ENCODE results near the gene GPBP1L1.
"Not testable (repeated sequence)": the region's sequence is repeated elsewhere in the genome, so short reads cannot be mapped to it uniquely, and the experiment has no call there.

Gene GPBP1L1

DNA sequence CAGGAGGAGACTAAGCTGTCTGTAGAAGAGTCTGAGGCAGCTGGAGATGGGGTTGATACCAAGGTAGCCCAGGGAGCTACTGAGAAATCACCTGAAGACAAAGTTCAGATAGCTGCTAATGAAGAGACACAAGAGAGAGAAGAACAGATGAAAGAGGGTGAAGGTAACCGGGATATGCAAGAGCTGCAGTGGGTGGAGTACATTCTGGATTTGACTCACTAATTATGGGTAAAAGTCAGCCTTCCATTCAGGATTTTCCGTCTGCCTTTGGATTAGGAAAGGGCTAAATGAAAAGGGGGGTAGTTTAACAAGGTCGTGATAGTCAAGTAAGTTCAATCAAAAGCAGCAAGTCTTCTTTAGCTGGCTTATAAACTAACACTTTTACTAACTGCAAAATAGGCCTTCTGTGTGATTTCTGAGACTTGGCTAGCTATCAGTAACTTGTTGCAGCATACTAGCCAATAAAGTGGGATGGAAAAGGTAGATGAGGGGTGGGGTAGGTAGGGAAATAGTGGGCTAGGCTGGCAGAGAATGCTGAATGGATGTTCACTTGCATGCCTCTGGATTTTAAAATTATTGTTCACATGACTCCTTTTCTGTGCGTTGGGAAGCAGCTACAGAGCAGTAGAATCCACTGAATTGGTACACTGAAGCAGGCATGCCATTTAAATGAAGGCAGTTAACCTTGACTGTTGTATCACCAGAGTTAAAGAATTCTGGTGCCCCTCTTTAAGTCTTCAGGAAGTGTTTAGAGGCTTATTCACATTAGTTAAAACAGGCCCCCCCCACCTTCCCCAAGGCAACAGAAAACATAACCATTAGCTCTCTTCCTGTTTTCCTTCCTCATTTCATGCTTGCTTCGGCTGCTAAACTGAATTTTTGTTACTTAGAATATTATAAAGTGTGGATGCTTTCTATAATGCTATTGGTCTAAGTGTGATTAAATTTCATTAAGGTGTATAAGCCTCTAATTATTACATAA is 77.9 kb downstream of the GPBP1L1 start:
- intact Hi-C loops (cut with DNase I), result no loop called here
- no peak for DNase-seq

DNA sequence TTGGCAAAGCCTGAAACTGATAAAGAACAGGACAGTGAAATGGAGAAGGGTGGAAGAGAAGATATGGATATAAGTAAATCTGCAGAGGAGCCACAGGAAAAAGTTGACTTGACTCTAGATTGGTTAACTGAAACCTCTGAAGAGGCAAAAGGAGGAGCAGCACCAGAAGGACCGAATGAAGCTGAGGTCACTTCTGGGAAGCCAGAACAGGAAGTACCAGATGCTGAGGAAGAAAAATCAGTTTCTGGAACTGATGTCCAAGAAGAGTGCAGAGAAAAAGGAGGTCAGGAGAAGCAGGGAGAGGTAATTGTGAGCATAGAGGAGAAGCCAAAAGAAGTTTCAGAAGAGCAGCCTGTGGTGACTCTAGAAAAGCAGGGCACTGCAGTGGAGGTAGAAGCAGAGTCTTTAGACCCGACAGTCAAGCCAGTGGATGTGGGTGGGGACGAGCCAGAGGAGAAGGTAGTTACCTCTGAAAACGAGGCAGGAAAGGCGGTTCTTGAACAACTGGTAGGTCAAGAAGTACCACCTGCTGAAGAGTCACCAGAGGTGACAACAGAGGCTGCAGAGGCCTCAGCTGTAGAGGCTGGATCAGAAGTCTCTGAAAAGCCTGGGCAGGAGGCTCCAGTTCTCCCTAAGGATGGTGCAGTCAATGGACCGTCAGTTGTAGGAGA is 78.8 kb downstream of the GPBP1L1 start:
- DNase-seq, result peak in 1 of 10 donors; percentile 22
- intact Hi-C loops (cut with DNase I), result no loop called here

DNA sequence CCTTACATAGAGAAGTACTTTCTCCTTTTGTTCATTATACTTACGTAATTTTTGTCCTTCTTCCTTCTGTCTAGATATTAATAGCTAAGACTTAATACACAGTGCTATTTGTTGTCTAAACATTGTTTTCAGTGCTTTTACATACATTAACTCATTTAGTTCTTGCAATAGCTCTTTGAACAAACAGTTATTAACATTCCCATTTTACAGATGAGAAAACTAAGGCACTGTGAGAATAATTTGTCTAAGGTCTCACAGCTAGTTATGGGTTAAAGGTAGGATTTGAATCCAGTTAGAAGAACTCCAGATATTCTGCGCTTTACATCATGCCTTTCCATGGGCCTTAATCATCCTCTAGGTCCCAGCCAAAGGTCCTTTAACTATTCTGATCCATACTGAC is 82.1 kb downstream of the GPBP1L1 start:
- intact Hi-C loops (cut with DNase I), result no loop called here
- no peak for DNase-seq

DNA sequence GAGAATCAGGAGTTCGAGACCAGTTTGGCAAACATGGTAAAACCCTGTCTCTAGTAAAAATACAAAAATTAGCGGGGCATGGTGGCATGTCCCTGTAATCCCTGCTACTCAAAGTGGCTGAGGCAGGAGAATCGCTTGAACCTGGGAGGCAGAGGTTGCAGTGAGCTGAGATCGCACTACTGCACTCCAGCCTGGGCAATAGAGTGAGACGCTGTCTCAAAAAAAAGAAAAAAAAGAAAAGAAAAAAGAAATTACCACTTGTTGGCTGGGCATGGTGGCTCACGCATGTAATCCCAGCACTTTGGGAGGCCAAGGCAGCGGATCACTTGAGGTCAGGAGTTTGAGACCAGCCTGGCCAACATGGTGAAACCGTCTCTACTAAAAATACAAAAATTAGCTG is 89.6 kb downstream of the GPBP1L1 start:
- intact Hi-C loops (cut with DNase I); DNase-seq: not testable (repeated sequence)

DNA sequence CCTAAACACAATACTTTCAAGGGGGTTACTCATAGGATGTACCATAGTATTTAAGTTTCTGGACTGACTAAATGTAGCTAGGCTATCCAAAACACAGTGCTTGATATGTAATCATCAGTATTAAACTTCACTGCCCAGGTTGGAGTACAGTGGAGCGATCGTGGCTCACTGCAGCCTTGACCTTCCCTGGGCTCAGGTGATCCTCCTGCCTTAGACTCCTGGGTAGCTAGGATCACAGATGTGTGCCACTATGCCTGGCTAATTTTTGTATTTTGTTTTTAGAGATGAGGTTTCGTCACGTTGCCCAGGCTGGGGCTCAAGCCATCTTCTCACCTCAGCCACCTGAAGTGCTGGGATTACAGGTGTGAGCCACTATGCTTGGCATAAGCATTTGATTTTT is 91.9 kb downstream of the GPBP1L1 start:
- DNase-seq, result peak in 1 of 10 donors; percentile 27
- intact Hi-C loops (cut with DNase I), result no loop called here

DNA sequence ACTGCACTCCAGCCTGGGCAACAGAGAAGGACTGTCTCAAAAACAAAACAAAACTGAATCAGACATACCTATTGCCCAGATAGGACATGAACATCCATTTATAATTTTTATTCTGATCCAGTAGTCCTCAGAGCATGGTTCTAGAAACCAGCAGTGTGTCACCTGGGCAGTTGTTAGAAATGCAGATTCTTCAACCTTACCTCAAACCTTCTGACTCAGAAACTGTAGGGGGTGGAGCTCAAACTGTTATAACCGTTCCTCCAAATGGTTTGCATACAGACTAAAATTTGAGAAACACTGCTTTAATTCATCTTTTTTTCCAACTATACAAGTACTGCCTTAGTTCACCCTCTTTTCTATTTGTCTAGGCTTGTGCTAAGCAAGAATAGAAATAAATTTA is 96.5 kb downstream of the GPBP1L1 start:
- intact Hi-C loops (cut with DNase I), result no loop called here
- no peak for DNase-seq

DNA sequence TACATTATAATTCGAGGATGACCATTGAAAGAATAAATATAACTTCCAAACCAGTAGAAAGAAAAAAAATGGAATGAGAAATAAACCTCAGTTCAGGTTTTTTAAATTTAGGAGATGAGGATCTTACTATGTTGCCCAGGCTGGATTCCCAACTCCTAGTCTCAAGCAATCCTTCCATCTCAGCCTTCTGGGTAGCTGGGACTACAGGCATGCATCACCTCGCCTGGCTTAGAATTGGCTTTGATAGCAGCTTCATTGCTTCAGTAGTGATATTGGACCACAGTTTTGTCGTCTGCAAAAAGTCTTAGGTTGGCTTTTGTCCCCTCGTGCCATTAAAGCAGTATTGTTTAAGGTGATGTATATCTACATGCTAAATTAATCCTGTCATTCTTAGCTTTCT is 99.6 kb downstream of the GPBP1L1 start:
- intact Hi-C loops (cut with DNase I), result no loop called here
- DNase-seq, result no peak

DNA sequence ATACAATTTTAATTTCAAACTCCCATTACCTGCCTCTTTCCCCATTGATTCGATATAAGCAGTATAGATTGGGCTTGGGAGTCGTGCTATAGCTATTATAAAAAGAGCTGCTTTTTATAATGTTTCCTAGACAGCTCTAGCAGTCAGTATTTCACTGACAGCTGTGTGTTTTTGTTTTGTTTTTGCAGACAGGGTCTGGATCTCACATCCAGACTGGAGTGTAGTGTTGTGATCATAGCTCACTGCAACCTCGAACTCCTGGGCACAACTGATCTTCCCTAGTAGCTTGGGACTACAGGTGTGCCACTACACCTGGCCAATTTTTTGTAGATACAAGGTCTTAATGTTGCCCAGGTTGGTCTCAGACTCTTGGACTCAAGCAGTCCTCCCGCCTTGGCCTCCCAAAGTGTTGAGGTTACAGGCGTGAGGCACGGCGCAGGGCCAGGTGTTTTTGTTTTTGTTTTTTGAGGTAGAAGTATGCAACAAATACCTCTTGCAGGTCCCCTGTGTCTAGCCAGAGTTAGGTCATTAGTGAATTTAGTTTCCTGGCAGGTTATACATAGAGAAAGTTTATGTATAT is 100.7 kb downstream of the GPBP1L1 start:
- no peak for DNase-seq
- intact Hi-C loops (cut with DNase I), result no loop called here

DNA sequence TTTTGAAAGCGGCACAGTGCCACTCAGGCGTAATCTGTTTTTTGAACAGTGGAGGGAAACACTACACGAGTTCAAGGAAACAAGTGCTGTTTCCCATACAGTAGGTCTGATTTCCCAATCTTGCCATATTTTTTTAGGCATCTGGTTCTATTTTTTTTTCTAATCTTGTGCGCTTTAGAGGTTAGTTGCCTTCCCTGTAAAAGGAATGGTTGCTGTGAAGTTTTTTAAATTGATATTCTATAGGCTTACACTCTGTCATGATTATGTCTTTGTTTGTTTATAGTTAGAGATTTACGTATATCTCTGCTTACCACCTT is 101.3 kb downstream of the GPBP1L1 start:
- intact Hi-C loops (cut with DNase I), result no loop called here
- no peak for DNase-seq

DNA sequence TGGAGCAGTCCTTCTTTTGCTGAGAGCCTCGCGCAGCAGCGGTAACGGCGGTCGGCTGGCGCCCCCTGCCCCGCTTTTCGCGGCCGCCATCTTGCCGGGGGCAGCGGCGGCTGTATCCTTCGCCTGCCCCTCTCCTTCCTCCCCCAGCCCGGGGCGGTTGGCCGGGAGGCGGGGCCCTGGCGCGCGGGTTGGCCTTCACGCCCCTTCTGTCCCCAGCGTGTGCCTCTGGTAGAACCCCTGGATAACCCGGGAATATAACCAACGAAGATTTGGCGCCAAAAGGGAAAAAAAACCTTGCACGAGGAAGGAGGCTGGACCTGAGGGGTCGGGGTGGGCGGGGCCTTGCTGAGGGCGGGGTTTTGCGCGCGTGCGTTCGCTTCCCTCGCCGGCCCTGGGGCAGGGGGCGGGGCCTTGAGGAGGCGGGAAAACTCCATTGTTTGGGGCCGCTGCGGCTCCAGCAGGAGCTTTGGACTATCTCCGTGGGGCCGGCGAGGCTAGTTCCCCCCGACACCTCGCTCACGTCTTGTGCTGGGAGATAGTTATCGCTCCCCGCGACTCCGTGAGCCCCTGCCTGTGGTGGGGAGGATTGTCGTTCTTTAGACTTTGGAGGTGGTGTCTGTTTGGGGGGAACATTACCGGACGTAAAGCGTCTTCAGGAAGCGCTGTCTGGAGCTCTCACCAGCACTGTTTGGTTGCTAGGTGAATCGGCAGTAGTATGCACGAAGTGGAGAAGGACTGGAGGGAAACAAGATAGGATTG is 101.8 kb downstream of the GPBP1L1 start:
- peak; percentile 74 to 98 (median 88) for DNase-seq
- intact Hi-C loops (cut with DNase I), result loop anchor here (1.0 kb wide), 1 partner anchor 102 kb away; the partner anchor contains the start of gene GPBP1L1

DNA sequence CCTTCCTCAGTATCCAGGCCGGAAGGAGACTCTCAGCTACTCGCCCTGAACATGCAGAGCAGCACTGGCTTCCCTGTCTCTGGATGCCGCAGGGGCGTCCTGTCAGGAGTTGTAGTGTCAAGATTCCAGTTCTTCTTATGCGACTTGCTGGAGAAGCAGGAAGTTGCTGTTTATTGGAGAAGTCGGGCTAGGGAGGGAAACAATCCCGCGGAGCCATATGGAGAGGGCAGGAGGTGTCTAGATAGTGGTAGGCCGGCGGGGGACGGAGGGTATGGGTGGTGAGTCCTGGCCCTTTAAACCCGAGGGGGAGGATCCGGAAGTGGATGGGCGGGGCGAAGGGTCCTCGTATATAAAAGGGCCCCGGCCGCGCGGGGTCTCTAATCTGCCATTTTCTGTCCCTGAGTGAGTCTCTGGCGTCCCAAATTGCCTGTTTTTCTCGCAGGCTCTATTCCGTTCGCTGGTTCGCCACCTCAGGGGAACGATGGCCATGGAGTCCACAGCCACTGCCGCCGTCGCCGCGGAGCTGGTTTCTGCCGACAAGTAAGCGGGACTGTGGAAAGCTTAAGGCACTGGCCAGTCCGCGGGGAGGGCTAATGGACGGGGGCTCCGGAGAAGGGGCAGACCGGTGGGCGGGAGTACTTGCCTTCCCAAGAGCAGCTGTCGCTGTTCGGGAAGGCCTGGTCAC is 102.5 kb downstream of the GPBP1L1 start, which contains the start of gene NASP:
TSS of gene NASP (plus strand) at position 376 of the 685 bp plus-strand sequence. CDS start at position 482, 106 bp downstream.
- intact Hi-C loops (cut with DNase I), result loop anchor here (1.0 kb wide), 1 partner anchor 102 kb away; the partner anchor contains the start of gene GPBP1L1
- peak; percentile 83 to 98 (median 91) for DNase-seq

DNA sequence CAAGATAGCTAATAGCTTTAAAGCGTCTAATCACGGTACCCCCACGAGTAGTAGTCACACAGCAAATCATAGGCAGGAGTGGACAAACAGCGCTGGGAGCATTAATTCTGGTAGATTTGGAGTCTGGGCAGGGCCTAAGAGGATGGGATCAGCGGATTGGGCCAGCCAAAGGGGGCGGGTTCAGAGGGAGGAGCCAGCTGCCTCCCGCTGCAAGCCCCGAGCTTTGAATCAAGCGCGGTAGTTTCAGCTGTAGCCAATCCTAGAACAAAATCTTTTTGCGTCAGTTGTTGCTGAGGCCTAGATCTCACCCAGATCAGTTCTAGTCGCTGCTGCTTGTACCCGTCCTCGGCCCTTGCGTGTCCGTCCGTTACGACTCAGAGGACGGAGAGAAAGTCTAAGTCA is 103.1 kb downstream of the GPBP1L1 start:
- intact Hi-C loops (cut with DNase I), result no loop called here
- peak; percentile 92 to 99 (median 94) for DNase-seq

Measured in posterior cingulate gyrus (tissue), 11 donors.